ENCODE measurements around the gene CNPY4.
"Not testable (repeated sequence)": the region's sequence is repeated elsewhere in the genome, so short reads cannot be mapped to it uniquely, and the experiment has no call there.

Gene CNPY4

GRCh38 chr7:100130608-100131453, 11.4 kb downstream of the CNPY4 start:
- H3K4me3 ChIP-seq (ENCODE audit: low read depth, low read length) = no peak overlapping the region

DNA sequence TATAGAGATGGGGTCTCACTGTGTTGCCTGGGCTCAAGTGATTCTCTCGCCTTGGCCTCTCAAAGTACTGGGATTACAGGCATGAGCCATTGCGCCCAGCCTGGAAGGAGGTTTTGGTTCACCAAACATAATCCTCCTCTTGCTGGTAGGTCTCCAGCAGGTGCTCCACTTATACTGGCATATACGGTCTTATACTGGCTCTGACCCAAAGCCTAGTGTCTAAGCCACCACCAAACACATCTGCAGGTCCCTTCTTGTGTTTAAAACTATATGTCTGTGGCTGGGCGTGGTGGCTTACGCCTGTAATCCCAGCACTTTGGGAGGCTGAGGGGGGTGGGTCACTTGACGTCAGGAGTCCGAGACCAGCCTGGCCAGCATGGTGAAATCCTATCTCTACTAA, 12.7 kb downstream of the CNPY4 start:
- in situ Hi-C loops (cut with HindIII; ENCODE audit: low sequenced_read_pairs) = no loop called here
- no peak overlapping the region for H3K4me3 ChIP-seq (ENCODE audit: low read depth, low read length)
- DNase-seq (ENCODE audit: low read depth, low spot score) = no peak
- TF ChIP-seq, protein P1, sequence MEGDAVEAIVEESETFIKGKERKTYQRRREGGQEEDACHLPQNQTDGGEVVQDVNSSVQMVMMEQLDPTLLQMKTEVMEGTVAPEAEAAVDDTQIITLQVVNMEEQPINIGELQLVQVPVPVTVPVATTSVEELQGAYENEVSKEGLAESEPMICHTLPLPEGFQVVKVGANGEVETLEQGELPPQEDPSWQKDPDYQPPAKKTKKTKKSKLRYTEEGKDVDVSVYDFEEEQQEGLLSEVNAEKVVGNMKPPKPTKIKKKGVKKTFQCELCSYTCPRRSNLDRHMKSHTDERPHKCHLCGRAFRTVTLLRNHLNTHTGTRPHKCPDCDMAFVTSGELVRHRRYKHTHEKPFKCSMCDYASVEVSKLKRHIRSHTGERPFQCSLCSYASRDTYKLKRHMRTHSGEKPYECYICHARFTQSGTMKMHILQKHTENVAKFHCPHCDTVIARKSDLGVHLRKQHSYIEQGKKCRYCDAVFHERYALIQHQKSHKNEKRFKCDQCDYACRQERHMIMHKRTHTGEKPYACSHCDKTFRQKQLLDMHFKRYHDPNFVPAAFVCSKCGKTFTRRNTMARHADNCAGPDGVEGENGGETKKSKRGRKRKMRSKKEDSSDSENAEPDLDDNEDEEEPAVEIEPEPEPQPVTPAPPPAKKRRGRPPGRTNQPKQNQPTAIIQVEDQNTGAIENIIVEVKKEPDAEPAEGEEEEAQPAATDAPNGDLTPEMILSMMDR (IDR thresholded peaks at IDR 0.05; ENCODE audit: low read depth, low read length) = no peak

More at GRCh38 chr7:100130608-100131453, 11.4 kb downstream of the CNPY4 start:
- in situ Hi-C loops (cut with HindIII; ENCODE audit: low sequenced_read_pairs) = no loop called here
- DNase-seq (ENCODE audit: low read depth, low spot score) = peak; percentile 48
- TF ChIP-seq, protein P1 (IDR thresholded peaks at IDR 0.05; ENCODE audit: low read depth, low read length) = peak; percentile 85

GRCh38 chr7:100132697-100133151, 13.3 kb downstream of the CNPY4 start:
- in situ Hi-C loops (cut with HindIII; ENCODE audit: low sequenced_read_pairs) = no loop called here
- no peak overlapping the region for H3K4me3 ChIP-seq (ENCODE audit: low read depth, low read length)
- TF ChIP-seq, protein P1 (IDR thresholded peaks at IDR 0.05; ENCODE audit: low read depth, low read length) = peak; percentile 95
- DNase-seq (ENCODE audit: low read depth, low spot score) = peak; percentile 55

DNA sequence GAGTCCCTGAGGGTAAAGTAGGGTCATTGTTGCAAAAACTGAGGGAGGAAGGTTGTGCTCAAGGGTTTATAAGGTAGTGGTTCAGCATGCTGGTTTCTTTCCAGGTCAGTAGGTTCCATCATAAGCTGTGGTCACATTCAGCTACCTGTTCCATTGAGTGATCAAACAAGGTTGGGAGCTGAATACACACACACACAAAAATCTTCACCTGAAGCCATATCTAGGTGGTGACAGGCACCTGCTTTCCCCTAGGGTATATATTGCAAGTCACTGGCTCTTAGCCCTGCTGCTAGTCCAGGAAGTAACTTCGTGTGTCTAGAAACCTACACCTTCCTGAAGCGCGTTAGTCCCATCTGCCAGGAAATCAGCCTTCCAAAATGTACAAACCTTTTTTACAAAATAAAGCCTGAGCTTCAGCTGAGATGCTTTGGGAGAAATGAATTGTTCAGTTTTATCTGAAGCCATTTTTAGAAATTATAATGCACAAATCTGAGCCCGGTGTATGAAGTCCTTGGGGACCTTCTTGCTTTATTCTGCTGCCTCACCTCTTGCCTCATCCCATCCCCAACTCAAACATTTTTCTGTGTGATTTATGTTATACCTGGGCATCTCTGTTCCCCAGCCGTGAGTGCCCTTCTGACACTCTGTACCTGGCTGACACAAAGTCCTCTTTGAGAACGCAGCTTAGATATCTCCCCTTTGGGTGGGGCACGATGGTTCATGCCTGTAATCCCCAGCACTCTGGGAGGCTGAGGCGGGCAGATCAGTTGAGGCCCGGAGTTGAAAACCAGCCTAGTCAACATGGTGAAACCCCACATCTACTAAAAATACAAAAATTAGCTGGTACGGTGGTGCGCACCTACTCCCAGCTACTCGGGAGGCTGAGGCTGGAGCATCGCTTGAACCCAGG, 18.7 kb downstream of the CNPY4 start:
- TF ChIP-seq, protein P1 (IDR thresholded peaks at IDR 0.05; ENCODE audit: low read depth, low read length) = no peak
- DNase-seq (ENCODE audit: low read depth, low spot score) = no peak
- H3K4me3 ChIP-seq (ENCODE audit: low read depth, low read length) = no peak overlapping the region
- in situ Hi-C loops (cut with HindIII; ENCODE audit: low sequenced_read_pairs) = no loop called here

DNA sequence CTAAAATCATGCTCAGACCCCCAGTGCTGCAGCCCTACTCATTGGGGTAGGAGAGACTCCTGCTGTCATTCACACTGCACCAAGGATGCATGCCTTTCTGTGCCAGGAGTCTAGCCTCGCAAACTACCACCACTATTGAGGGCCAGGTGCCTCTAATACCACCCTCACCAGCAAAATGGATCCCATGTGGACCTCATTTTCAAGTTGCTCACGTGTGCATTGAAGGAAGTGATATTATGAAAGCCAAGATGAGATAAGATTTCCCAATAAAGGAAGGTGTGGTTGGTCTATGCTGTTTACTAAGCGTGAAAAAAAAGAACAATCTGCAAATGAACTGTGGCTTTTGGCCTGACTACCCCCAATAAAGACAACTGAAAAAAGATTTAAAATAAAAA, 22.1 kb downstream of the CNPY4 start:
- in situ Hi-C loops (cut with HindIII; ENCODE audit: low sequenced_read_pairs) = no loop called here
- TF ChIP-seq, protein P1 (IDR thresholded peaks at IDR 0.05; ENCODE audit: low read depth, low read length) = no peak
- no peak overlapping the region for H3K4me3 ChIP-seq (ENCODE audit: low read depth, low read length)
- no peak for DNase-seq (ENCODE audit: low read depth, low spot score)

- in situ Hi-C loops (cut with HindIII; ENCODE audit: low sequenced_read_pairs) = no loop called here
- no peak for DNase-seq (ENCODE audit: low read depth, low spot score)
- no peak overlapping the region for H3K4me3 ChIP-seq (ENCODE audit: low read depth, low read length)
- TF ChIP-seq, protein P1 (IDR thresholded peaks at IDR 0.05; ENCODE audit: low read depth, low read length) = no peak
These were observed 23.0 kb downstream of the CNPY4 start for GRCh38 chr7:100142461-100142860.

DNA sequence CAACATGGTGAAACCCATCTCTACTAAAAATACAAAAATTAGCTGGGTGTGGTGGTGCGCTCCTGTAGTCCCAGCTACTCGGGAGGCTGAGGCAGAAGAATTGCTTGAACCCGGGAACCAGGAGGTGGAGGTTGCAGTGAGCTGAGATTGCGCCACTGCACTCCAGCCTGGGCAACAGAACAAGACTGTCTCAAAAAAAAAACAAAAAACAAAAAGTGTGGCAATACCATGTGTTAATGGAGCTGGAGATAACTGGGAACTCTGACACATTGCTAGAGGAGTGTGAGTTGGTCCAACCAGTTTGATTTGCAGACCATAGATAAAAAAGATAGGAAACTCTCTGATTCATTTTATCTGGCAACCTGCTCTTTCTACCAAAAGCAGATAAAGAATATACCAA, 26.9 kb downstream of the CNPY4 start:
- in situ Hi-C loops (cut with HindIII; ENCODE audit: low sequenced_read_pairs); DNase-seq (ENCODE audit: low read depth, low spot score); H3K4me3 ChIP-seq (ENCODE audit: low read depth, low read length): not testable (repeated sequence)

Data from astrocyte of the spinal cord (primary cell).